Neuronal stem cell (in vitro differentiated cells): ENCODE measurements around the gene LYRM7.

Experiments
- DNase-seq: peaks from one replicate; pipeline ENCODE4 v3.0.0-alpha.2; 2013; ENCODE audit warnings: low spot score
- H2AFZ ChIP-seq: one replicate; pipeline ENCODE4 v1.6.1; 2013; ENCODE audit warnings: mild to moderate bottlenecking, low read length, inconsistent platforms
- H2AK5ac ChIP-seq: 2 replicates; pipeline ENCODE4 v1.6.1; 2013; ENCODE audit warnings: low read depth, mild to moderate bottlenecking, inconsistent platforms, low read length, moderate library complexity, mixed read lengths
- H2BK120ac ChIP-seq: 2 replicates; pipeline ENCODE4 v1.6.1; 2013; ENCODE audit warnings: low read depth, mild to moderate bottlenecking, inconsistent platforms, low read length, moderate library complexity, mixed read lengths
- H2BK12ac ChIP-seq: one replicate; pipeline ENCODE4 v1.6.1; 2013; ENCODE audit warnings: low read length, inconsistent platforms
- H2BK15ac ChIP-seq: 2 replicates; pipeline ENCODE4 v1.6.1; 2013; ENCODE audit warnings: mild to moderate bottlenecking, low read length, inconsistent platforms, mixed read lengths
- H2BK5ac ChIP-seq: one replicate; pipeline ENCODE4 v1.6.1; 2013; ENCODE audit warnings: inconsistent platforms, mild to moderate bottlenecking, low read length, moderate library complexity
- H3K14ac ChIP-seq: one replicate; pipeline ENCODE4 v1.6.1; 2013; ENCODE audit warnings: low read length, inconsistent platforms
- H3K18ac ChIP-seq: 2 replicates; pipeline ENCODE4 v1.6.1; 2013; ENCODE audit warnings: low read length, inconsistent platforms
- H3K23ac ChIP-seq: 2 replicates; pipeline ENCODE4 v1.6.1; 2013; ENCODE audit warnings: low read depth, mild to moderate bottlenecking, mixed read lengths, low read length, inconsistent platforms; ENCODE audit not compliant: poor library complexity
- H3K27ac ChIP-seq: replicated peaks from 3 replicates; pipeline ENCODE4 v1.5.1; 2013; ENCODE audit warnings: low read length, inconsistent platforms
- H3K27me3 ChIP-seq, 3 experiments: 2 replicates each; pipeline ENCODE4 v1.6.1; 2013; ENCODE audit warnings: low read length in 3 of 3, mild to moderate bottlenecking in 2 of 3, inconsistent platforms in 1 of 3, low read depth in 1 of 3, mixed read lengths in 1 of 3, moderate library complexity in 1 of 3; ENCODE audit not compliant: control insufficient read depth in 3 of 3, insufficient read depth in 3 of 3
- H3K36me3 ChIP-seq, 2 donors: replicated peaks in 1 of 2; 2 replicates each; pipeline ENCODE4 v1.6.1; 2013; ENCODE audit warnings: low read length in 2 of 2; ENCODE audit not compliant: control insufficient read depth in 2 of 2, insufficient read depth in 2 of 2
- H3K4ac ChIP-seq: 2 replicates; pipeline ENCODE4 v1.6.1; 2013; ENCODE audit warnings: inconsistent platforms, mild to moderate bottlenecking, low read length, moderate library complexity
- H3K4me1 ChIP-seq, 2 donors: 1 replicate in 1 of 2; 2 replicates in 1 of 2; pipeline ENCODE4 v1.6.1; 2013; ENCODE audit warnings: low read length in 2 of 2, low read depth in 1 of 2; ENCODE audit not compliant: control insufficient read depth in 2 of 2, insufficient read depth in 1 of 2
- H3K4me2 ChIP-seq: one replicate; pipeline ENCODE4 v1.6.1; 2013; ENCODE audit warnings: mild to moderate bottlenecking, low read length, inconsistent platforms; ENCODE audit not compliant: insufficient read depth, poor library complexity, severe bottlenecking
- H3K4me3 ChIP-seq, 2 donors: 2 replicates each; pipeline ENCODE4 v1.5.1; 2013; ENCODE audit warnings: low read length in 2 of 2, mild to moderate bottlenecking in 2 of 2, inconsistent platforms in 1 of 2, moderate library complexity in 1 of 2
- H3K79me1 ChIP-seq: one replicate; pipeline ENCODE4 v1.6.1; 2013; ENCODE audit warnings: low read depth, mild to moderate bottlenecking, inconsistent platforms, low read length, moderate library complexity
- H3K9ac ChIP-seq: one replicate; pipeline ENCODE4 v1.6.1; 2013; ENCODE audit warnings: mild to moderate bottlenecking, low read depth, low read length, inconsistent platforms; ENCODE audit not compliant: poor library complexity
- H3K9me3 ChIP-seq, 2 donors: replicated peaks in 1 of 2; 2 replicates each; pipeline versions ENCODE3 to v1.6.1; 2013; ENCODE audit warnings: low read length in 2 of 2, mild to moderate bottlenecking in 2 of 2, inconsistent platforms in 1 of 2, low read depth in 1 of 2, mixed read lengths in 1 of 2, moderate library complexity in 1 of 2; ENCODE audit not compliant: control insufficient read depth in 2 of 2, insufficient read depth in 1 of 2
- H4K8ac ChIP-seq: one replicate; pipeline ENCODE4 v1.6.1; 2013; ENCODE audit warnings: low read depth, mild to moderate bottlenecking, inconsistent platforms, low read length, moderate library complexity
- H4K91ac ChIP-seq: one replicate; pipeline ENCODE4 v1.6.1; 2013; ENCODE audit warnings: low read length, low read depth, mild to moderate bottlenecking, inconsistent platforms; ENCODE audit not compliant: poor library complexity
- WGBS, 2 donors: extraction: QIAGEN DNeasy Blood & Tissue Kit; methylation state at CpG; one replicate each; pipeline ENCODE4 v1.1.7; 2013; ENCODE audit warnings: missing lambda C conversion rate in 2 of 2, mixed read lengths in 1 of 2; ENCODE audit not compliant: insufficient read length in 2 of 2, insufficient replicate concordance in 1 of 2; ENCODE audit errors: extremely low coverage in 2 of 2; 5-methylcytosine and 5-hydroxymethylcytosine counted together

The LYRM7 gene

DNA sequence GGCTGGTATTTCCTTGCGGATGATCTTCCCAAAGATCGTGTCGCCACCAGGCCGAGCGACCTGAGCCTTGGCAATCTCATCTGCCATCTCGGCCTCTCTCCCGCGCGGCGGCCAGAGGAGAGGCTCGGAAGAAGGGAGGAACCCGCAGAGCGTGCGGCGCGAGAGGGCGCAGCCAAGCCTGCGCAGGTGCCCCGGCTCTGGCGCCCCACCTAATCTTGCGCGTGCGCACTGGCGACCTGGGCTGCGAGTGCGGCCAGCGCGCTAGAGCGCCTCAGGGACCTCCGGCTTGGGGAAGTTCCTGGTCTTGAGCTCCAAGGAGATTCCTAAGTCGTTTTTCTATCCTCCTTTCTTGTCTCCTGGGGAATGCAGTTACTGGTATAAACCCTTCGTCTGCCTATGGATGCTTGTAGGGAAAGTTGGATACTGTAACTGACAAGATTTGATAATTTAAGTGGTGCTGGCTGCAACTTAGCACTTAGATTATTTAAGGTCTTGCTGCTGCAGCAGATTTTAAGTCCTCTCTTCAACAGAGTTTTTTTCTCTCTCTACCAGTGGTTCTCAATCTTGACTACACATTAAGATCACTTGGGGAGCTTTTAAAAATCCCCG is 5.5 kb upstream of the LYRM7 start, which contains the start of gene HINT1:
TSS of gene HINT1 (minus strand) at position 138 of the 609 bp plus-strand sequence. CDS start at position 87, 51 bp downstream.
- Histone ChIP-seq H3K4me1 (no peaks in the 10 kb centered on the region), H2BK120ac (no peak within 1 kb of the TSS), H3K4ac (no peak within 1 kb of the TSS), H3K27me3 (no peaks in the 10 kb centered on the region), H2BK5ac (peak within 1 kb of the TSS; percentile 72), H3K14ac (peak within 1 kb of the TSS; percentile 98), H3K23ac (peak within 1 kb of the TSS; percentile 71), H3K27ac (peak within 1 kb of the TSS; percentile 95), H3K9me3 (peaks cover 0 to 2% of the 10 kb centered on the region in 2 donors), H3K79me1 (no peaks in the 10 kb centered on the region), H3K18ac (peak within 1 kb of the TSS; percentile 98), H2BK15ac (no peak within 1 kb of the TSS), H2AK5ac (peak within 1 kb of the TSS; percentile 35), H2BK12ac (no peak within 1 kb of the TSS), H3K36me3 (peaks cover 7 to 25% of the 10 kb centered on the region in 2 donors), H4K91ac (no peak within 1 kb of the TSS), H4K8ac (no peak within 1 kb of the TSS), H2AFZ (peak within 1 kb of the TSS; percentile 96), H3K4me3 (peak within 1 kb of the TSS; percentile 92 to 98), H3K4me2 (peak within 1 kb of the TSS; percentile 64), H3K9ac (peak within 1 kb of the TSS; percentile 95)
- DNase-seq: peak; percentile 88
- no CpG with 5 or more reads among the region's 33 CpGs for WGBS, 2 donors

DNA sequence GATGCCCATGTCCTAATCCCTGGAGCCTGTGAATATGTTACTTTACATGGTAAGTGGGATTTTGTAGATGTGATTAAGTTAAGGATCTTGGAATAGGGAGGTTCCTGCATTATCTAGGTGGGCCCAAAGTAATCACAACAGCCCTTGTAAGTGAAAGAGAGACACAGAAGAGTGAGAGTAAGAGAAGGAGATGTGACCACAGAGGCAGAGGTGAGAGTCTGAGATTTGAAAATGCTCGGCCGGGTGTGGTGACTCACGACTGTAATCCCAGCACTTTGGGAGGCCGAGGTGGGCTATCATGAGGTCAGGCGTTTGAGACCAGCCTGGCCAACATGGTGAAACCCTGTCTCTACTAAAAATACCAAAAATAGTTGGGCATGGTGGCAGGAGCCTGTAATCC is 3.1 kb upstream of the LYRM7 start:
- H2AK5ac ChIP-seq: no peak overlapping the region
- no peak overlapping the region for H2AFZ ChIP-seq
- H3K4me3 ChIP-seq: no peak overlapping the region
- no peak overlapping the region for H2BK5ac ChIP-seq
- no peak for DNase-seq
- peaks cover 0 to 1% of the 10 kb centered on the region in 2 donors for H3K36me3 ChIP-seq
- H4K8ac ChIP-seq: no peak overlapping the region
- H3K9me3 ChIP-seq: no peaks in the 10 kb centered on the region
- H4K91ac ChIP-seq: no peak overlapping the region
- no peak overlapping the region for H3K4ac ChIP-seq
- H3K18ac ChIP-seq: no peak overlapping the region
- no peak overlapping the region for H3K4me2 ChIP-seq
- H3K79me1 ChIP-seq: peaks cover 3% of the 10 kb centered on the region
- no CpG with 5 or more reads among the region's 5 CpGs for WGBS, 2 donors
- H3K27me3 ChIP-seq: no peaks in the 10 kb centered on the region
- H3K9ac ChIP-seq: no peak overlapping the region
- H3K14ac ChIP-seq: no peak overlapping the region
- no peak overlapping the region for H2BK15ac ChIP-seq
- H2BK120ac ChIP-seq: no peak overlapping the region
- H3K4me1 ChIP-seq: peaks cover 3 to 7% of the 10 kb centered on the region in 2 donors
- no peak overlapping the region for H3K23ac ChIP-seq
- H2BK12ac ChIP-seq: no peak overlapping the region
- H3K27ac ChIP-seq: no peak overlapping the region

GRCh38 chr5:131169810-131170539 is 769 bp upstream of the LYRM7 start:
- no peak for DNase-seq
- no CpG with 5 or more reads among the region's 16 CpGs for WGBS, 2 donors
- Histone ChIP-seq H3K18ac (no peak overlapping the region), H3K27ac (no peak overlapping the region), H2BK5ac (no peak overlapping the region), H3K14ac (no peak overlapping the region), H3K79me1 (peaks cover 3% of the 10 kb centered on the region), H2AK5ac (no peak overlapping the region), H3K4ac (no peak overlapping the region), H3K4me1 (peaks cover 3 to 7% of the 10 kb centered on the region in 2 donors), H2BK120ac (no peak overlapping the region), H3K9me3 (no peaks in the 10 kb centered on the region), H3K36me3 (no peaks in the 10 kb centered on the region), H2BK15ac (no peak overlapping the region), H3K9ac (no peak overlapping the region), H2AFZ (peak overlapping the region; percentile 74), H4K8ac (no peak overlapping the region), H3K27me3 (no peaks in the 10 kb centered on the region), H3K23ac (no peak overlapping the region), H4K91ac (no peak overlapping the region), H2BK12ac (no peak overlapping the region), H3K4me2 (peak overlapping the region; percentile 59), H3K4me3 (peak overlapping the region; percentile 69 to 78)

GRCh38 chr5:131171276-131171810 is 599 bp downstream of the LYRM7 start:
- H2BK12ac ChIP-seq: no peak overlapping the region
- no peaks in the 10 kb centered on the region for H3K27me3 ChIP-seq
- H3K18ac ChIP-seq: no peak overlapping the region
- no peak overlapping the region for H2BK5ac ChIP-seq
- H2BK15ac ChIP-seq: no peak overlapping the region
- no peak overlapping the region for H3K14ac ChIP-seq
- H2BK120ac ChIP-seq: no peak overlapping the region
- peak overlapping the region; percentile 69 to 87 for H3K4me3 ChIP-seq
- H3K9ac ChIP-seq: peak overlapping the region; percentile 87
- peaks cover 3% of the 10 kb centered on the region for H3K79me1 ChIP-seq
- H3K36me3 ChIP-seq: no peaks in the 10 kb centered on the region
- peak overlapping the region; percentile 88 for H2AFZ ChIP-seq
- no peak for DNase-seq
- no peak overlapping the region for H3K4ac ChIP-seq
- H4K91ac ChIP-seq: no peak overlapping the region
- H3K4me1 ChIP-seq: peaks cover 3 to 7% of the 10 kb centered on the region in 2 donors
- WGBS, 2 donors: no CpG with 5 or more reads among the region's 11 CpGs
- no peaks in the 10 kb centered on the region for H3K9me3 ChIP-seq
- peak overlapping the region; percentile 59 for H3K4me2 ChIP-seq
- no peak overlapping the region for H3K27ac ChIP-seq
- no peak overlapping the region for H2AK5ac ChIP-seq
- H3K23ac ChIP-seq: no peak overlapping the region
- no peak overlapping the region for H4K8ac ChIP-seq
